Measurements from ENCODE around the gene CIBAR2.

CIBAR2 gene

DNA sequence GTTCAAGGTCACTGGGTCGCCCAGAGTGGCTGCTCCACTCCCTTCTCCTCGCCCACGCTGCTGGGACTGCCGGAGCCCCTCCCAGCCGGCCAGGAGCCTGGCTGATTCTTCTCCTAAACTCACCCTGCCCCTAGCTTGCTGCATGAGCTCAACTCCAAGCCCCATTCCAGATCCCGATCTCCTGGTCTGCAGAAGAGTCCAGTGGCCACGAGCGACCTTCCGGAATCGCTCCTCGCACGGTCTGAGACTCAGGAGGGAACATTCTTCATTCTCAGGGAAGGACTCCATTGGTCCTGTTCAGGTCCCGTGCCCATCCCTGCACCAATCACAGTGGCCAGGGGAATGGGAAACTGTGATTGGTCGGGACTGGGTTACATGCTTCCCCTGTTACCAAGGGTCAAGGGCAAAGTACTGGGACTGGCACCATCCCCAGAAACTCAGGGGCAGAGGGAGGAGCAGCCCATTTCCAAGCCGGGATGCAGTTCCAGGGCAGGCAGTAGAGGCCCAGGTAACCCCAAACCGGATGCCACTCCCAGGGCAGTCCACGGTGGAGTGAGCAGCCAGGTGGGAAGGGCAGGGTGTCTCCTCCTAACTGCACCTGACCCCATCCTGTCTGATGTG, 24.5 kb upstream of the CIBAR2 start:
- no peaks in the 10 kb centered on the region for H3K79me2 ChIP-seq (ENCODE audit: control insufficient read depth, insufficient read depth, low read length, unreplicated experiment)
- H3K27ac ChIP-seq (ENCODE audit: low read depth, low read length): no peak overlapping the region
- H3K4me3 ChIP-seq (ENCODE audit: low read depth, low read length): peak overlapping the region; percentile 19
- no peaks in the 10 kb centered on the region for H3K27me3 ChIP-seq (ENCODE audit: insufficient read depth, low read length)
- peaks cover 13% of the 10 kb centered on the region for H3K4me1 ChIP-seq (ENCODE audit: control insufficient read depth, insufficient read depth, low read length, unreplicated experiment)
- no peaks in the 10 kb centered on the region for H3K36me3 ChIP-seq (ENCODE audit: insufficient read depth, low read length)
- no peak overlapping the region for H2AFZ ChIP-seq (ENCODE audit: low read length, unreplicated experiment)

DNA sequence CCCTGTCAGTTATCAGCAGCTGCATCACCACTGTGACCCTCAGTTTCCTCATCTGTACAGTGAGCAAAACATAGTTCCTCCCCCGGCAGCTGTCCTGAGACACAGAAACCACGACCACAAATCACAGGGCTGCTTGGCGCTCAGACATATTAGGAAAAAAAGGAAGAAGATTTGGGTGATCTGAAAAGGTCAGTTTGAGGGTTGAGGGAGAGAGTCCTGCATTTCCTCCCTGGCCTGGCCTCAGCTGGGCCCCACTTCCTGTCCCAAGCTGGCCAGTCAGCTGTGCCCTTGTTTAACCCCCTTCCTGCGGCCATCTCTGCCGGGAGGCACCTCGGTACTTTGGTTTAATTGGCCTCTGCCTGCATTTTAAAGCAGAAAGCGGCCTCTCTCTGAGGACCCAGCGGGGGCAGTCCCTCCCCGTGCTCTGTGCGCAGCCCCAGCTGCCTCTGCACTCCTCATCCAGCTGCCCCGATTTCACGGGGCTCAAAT, 24.0 kb upstream of the CIBAR2 start:
- no peak overlapping the region for H3K27ac ChIP-seq (ENCODE audit: low read depth, low read length)
- H2AFZ ChIP-seq (ENCODE audit: low read length, unreplicated experiment): no peak overlapping the region
- no peaks in the 10 kb centered on the region for H3K79me2 ChIP-seq (ENCODE audit: control insufficient read depth, insufficient read depth, low read length, unreplicated experiment)
- H3K4me1 ChIP-seq (ENCODE audit: control insufficient read depth, insufficient read depth, low read length, unreplicated experiment): peaks cover 13% of the 10 kb centered on the region
- no peak overlapping the region for H3K4me3 ChIP-seq (ENCODE audit: low read depth, low read length)
- no peaks in the 10 kb centered on the region for H3K36me3 ChIP-seq (ENCODE audit: insufficient read depth, low read length)
- H3K27me3 ChIP-seq (ENCODE audit: insufficient read depth, low read length): no peaks in the 10 kb centered on the region

DNA sequence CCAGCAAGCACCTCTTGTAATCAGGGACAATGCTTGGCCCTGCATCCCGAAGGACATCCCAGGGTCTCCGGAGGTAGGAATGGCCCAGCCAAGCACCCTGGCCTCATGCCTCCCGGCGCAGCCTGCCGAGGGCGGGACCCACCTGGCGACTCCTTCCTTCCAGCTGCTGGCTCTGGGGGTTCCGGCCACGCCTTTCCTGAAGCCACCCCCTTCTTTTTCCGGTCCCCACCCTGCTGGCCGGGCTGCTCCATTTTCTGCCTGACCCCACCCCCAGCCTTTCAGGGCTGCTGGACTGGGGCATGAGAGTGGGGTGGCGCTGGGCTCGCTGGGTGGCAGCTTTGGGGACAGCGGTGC, 22.5 kb upstream of the CIBAR2 start:
- Histone ChIP-seq H3K27ac (ENCODE audit: low read depth, low read length) (no peak overlapping the region), H2AFZ (ENCODE audit: low read length, unreplicated experiment) (no peak overlapping the region), H3K4me3 (ENCODE audit: low read depth, low read length) (no peak overlapping the region), H3K36me3 (ENCODE audit: insufficient read depth, low read length) (no peaks in the 10 kb centered on the region), H3K4me1 (ENCODE audit: control insufficient read depth, insufficient read depth, low read length, unreplicated experiment) (peaks cover 23% of the 10 kb centered on the region), H3K79me2 (ENCODE audit: control insufficient read depth, insufficient read depth, low read length, unreplicated experiment) (no peaks in the 10 kb centered on the region), H3K27me3 (ENCODE audit: insufficient read depth, low read length) (no peaks in the 10 kb centered on the region)

DNA sequence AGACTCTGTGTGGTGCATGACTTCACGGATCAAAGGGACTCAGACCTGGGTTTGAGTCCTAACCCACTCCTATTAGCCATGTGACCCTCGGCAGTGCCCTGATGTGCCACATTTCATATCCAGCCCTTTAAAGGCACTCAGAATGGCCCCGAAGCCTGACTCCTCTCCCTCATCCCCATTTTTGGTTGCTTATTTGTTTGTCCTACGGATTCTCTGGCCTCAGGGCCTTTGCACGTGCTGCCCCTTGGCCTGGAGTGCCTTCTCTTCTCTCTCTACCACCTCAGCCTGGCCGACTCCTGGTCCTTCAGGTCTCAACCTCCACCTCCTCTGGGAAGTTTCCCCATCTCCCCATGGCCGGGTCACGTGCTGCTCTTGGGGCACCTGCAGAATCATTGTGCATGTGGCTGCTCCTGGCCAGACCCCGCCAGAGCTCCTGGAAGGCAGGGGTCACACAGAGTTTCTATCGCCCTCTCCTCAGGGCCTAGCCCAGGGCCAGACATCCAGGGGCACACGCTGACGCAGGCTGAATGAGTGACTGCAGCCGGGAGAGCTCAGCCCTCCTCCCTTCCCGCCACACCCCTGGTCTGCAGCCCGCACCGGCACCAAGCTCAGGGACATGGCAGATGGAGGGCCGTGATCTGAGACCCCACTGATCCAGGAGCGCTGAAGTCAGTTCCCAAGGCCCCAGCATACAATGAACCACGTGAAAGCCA, 22.0 kb upstream of the CIBAR2 start:
- Histone ChIP-seq H3K27me3 (ENCODE audit: insufficient read depth, low read length) (no peaks in the 10 kb centered on the region), H3K4me1 (ENCODE audit: control insufficient read depth, insufficient read depth, low read length, unreplicated experiment) (peaks cover 24% of the 10 kb centered on the region), H3K36me3 (ENCODE audit: insufficient read depth, low read length) (no peaks in the 10 kb centered on the region), H3K4me3 (ENCODE audit: low read depth, low read length) (no peak overlapping the region), H2AFZ (ENCODE audit: low read length, unreplicated experiment) (no peak overlapping the region), H3K27ac (ENCODE audit: low read depth, low read length) (no peak overlapping the region), H3K79me2 (ENCODE audit: control insufficient read depth, insufficient read depth, low read length, unreplicated experiment) (no peaks in the 10 kb centered on the region)

DNA sequence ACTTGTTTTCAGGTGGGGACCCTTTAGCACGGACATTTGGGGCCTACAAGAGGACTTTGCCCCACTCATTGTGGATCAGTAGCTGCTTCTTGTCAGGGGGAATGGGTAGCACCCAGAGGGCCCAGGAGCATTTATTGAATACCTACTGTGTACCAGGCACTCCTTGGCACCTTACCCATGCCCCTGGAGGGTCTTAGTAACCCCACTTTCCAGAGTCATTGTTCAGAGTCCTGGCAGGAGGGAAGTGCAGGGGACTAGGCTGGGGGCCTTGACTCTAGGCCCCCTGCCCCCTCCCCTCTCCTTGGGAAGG, 21.0 kb upstream of the CIBAR2 start:
- Histone ChIP-seq H3K4me1 (ENCODE audit: control insufficient read depth, insufficient read depth, low read length, unreplicated experiment) (peaks cover 24% of the 10 kb centered on the region), H3K4me3 (ENCODE audit: low read depth, low read length) (no peak overlapping the region), H3K79me2 (ENCODE audit: control insufficient read depth, insufficient read depth, low read length, unreplicated experiment) (no peaks in the 10 kb centered on the region), H3K27me3 (ENCODE audit: insufficient read depth, low read length) (no peaks in the 10 kb centered on the region), H3K27ac (ENCODE audit: low read depth, low read length) (no peak overlapping the region), H3K36me3 (ENCODE audit: insufficient read depth, low read length) (no peaks in the 10 kb centered on the region), H2AFZ (ENCODE audit: low read length, unreplicated experiment) (no peak overlapping the region)

DNA sequence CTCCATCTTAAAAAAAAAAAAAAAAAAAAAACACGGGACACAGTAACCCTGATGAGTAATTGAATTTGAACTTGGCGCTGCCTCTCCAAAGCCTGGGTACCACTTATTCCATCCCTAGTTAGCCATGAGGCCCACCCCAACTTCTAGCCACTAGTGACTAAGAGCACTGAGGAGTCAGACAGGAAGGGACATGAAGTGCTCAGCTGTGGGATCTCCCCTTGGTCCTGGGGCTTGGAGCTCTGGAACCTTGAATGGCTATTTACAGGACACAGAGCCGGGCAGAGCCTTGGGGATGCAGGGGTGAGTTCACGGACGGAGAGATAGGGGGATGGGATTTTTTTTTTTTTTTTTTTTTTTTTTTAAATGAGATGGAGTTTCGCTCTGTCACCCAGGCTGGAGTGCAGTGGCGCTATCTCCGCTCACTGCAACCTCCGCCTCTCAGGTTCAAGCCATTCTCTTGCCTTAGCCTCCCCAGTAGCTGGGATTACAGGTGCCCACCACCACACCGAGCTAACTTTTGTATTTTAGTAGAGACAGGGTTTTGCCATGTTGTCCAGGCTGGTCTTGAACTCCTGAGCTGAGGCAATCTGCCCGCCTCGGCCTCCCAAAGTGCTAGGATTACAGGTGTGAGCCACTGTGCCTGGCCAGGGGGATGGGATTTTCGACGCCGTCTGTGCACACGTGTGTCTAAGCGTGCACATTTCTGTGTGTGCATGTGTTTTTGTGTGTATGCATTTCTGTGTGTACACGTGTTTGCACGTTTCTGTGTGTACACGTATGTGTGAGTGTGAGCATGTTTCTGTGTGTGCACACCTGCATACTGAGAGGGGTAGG, 20.4 kb upstream of the CIBAR2 start:
- Histone ChIP-seq H2AFZ (ENCODE audit: low read length, unreplicated experiment) (no peak overlapping the region), H3K4me1 (ENCODE audit: control insufficient read depth, insufficient read depth, low read length, unreplicated experiment) (peaks cover 20% of the 10 kb centered on the region), H3K27ac (ENCODE audit: low read depth, low read length) (no peak overlapping the region), H3K27me3 (ENCODE audit: insufficient read depth, low read length) (no peaks in the 10 kb centered on the region), H3K79me2 (ENCODE audit: control insufficient read depth, insufficient read depth, low read length, unreplicated experiment) (no peaks in the 10 kb centered on the region), H3K36me3 (ENCODE audit: insufficient read depth, low read length) (no peaks in the 10 kb centered on the region), H3K4me3 (ENCODE audit: low read depth, low read length) (no peak overlapping the region)

DNA sequence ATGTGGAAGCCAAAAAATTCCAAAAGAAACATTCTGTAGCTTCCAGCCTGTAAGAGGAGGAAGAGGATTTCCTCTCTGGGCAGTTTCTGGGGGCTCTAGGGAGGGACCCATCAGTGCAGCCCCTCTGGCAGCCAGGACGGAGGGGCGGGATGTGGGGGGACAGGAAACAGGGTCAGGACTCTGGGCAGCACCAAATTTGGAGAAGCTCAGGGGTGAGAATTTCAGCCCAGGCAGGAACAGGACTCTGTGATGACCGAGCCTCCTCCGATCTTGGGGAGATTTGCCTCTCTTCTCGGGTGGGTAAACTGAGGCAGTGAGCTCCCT, 18.4 kb upstream of the CIBAR2 start:
- Histone ChIP-seq H3K36me3 (ENCODE audit: insufficient read depth, low read length) (no peaks in the 10 kb centered on the region), H3K4me1 (ENCODE audit: control insufficient read depth, insufficient read depth, low read length, unreplicated experiment) (peaks cover 22% of the 10 kb centered on the region), H3K27ac (ENCODE audit: low read depth, low read length) (no peak overlapping the region), H2AFZ (ENCODE audit: low read length, unreplicated experiment) (no peak overlapping the region), H3K79me2 (ENCODE audit: control insufficient read depth, insufficient read depth, low read length, unreplicated experiment) (no peaks in the 10 kb centered on the region), H3K4me3 (ENCODE audit: low read depth, low read length) (no peak overlapping the region), H3K27me3 (ENCODE audit: insufficient read depth, low read length) (no peaks in the 10 kb centered on the region)

DNA sequence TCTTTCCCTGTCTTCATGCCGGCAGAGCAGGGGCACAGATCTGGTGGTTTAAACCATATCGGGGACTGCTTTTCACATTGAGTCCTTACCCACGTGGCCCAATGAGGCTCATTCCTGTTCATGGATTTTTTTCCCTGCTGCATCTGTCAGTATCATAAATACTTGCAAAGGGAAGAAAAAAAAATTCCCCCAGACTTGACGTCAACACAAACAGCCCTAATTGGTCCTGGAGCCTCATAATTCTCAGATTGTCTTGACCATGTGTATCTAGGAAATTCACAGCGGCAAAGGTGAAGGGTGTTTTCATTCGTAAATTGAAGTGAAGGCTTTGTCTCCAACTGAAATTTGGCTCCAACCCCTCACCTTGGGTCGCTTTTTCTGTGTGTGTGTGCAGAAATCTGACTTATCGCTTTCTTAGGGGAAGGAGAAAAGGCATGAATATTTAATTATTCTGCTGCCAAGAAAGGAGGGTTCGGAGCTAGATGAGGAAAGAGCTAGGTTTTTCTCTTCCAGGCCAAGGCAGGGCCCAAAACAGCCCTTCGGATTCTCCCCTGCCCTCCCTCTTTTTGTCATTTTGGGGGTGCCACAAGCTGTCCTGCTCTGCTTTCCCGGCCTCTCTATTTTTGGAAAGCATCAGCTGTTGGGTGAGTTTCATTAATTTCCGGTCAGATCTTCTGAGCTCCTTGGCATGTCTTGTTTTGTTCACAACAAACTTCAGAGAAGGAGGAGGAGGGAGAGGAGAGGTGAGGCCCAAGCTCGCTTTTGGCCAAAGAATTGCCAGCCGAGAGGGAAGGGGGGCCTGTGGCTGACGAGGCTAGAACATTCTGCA, 17.8 kb upstream of the CIBAR2 start:
- no peaks in the 10 kb centered on the region for H3K36me3 ChIP-seq (ENCODE audit: insufficient read depth, low read length)
- H3K79me2 ChIP-seq (ENCODE audit: control insufficient read depth, insufficient read depth, low read length, unreplicated experiment): no peaks in the 10 kb centered on the region
- H2AFZ ChIP-seq (ENCODE audit: low read length, unreplicated experiment): peak overlapping the region; percentile 26
- no peaks in the 10 kb centered on the region for H3K27me3 ChIP-seq (ENCODE audit: insufficient read depth, low read length)
- peaks cover 22% of the 10 kb centered on the region for H3K4me1 ChIP-seq (ENCODE audit: control insufficient read depth, insufficient read depth, low read length, unreplicated experiment)
- H3K4me3 ChIP-seq (ENCODE audit: low read depth, low read length): no peak overlapping the region
- H3K27ac ChIP-seq (ENCODE audit: low read depth, low read length): no peak overlapping the region

DNA sequence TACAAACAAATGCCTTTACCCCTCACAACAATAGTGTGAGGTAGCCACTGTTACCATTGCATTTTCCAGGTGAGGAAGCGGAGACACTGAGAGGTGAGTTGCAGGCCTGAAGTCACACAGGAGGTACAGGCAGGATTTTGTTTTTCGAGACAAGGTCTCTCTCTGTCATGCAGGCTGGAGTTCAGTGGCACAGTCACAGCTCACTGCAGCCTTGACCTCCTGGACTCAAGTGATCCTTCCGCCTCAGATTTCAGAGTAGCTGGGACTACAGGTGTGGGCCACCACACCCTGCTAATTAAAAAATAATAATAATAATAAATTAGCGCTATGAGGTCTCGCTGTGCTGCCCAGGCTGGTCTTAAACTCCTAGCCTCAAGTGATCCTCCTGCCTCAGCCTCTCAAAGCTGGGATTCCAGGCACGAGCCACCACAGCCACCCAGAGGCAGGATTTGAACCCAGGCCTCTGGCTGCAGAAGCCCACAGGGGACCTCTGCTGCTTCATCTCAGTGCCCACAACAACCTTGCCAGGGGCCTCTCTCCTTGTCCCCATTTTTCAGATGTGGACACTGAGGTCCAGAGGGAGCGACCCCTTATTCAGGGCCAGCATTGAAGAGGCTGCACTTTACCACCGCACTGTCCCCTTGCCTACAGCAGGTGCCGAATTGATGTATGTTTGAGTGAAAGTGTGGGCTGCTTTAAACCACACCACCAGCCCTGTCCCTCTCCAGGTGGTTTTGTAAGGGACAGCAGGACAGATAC, 16.0 kb upstream of the CIBAR2 start:
- Histone ChIP-seq H3K36me3 (ENCODE audit: insufficient read depth, low read length) (no peaks in the 10 kb centered on the region), H3K27ac (ENCODE audit: low read depth, low read length) (no peak overlapping the region), H3K79me2 (ENCODE audit: control insufficient read depth, insufficient read depth, low read length, unreplicated experiment) (no peaks in the 10 kb centered on the region), H3K27me3 (ENCODE audit: insufficient read depth, low read length) (no peaks in the 10 kb centered on the region), H2AFZ (ENCODE audit: low read length, unreplicated experiment) (no peak overlapping the region), H3K4me3 (ENCODE audit: low read depth, low read length) (no peak overlapping the region), H3K4me1 (ENCODE audit: control insufficient read depth, insufficient read depth, low read length, unreplicated experiment) (peaks cover 36% of the 10 kb centered on the region)

DNA sequence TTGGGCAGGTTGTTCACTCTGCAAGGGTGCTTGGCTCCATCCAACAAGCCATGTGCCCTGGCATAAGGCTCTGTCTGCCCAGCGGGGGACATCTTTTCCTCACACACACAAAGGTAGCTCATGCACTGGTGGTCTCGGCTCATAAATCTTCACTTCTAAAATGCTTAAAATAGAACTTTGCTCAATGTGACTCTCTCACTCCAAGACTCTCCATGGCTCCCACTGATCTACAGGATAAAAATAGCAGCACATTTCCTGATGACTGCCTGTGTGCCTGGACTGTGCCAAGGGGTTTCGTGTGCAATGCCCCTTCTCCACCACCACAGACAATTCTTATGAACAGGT, 15.1 kb upstream of the CIBAR2 start:
- Histone ChIP-seq H3K79me2 (ENCODE audit: control insufficient read depth, insufficient read depth, low read length, unreplicated experiment) (no peaks in the 10 kb centered on the region), H3K4me3 (ENCODE audit: low read depth, low read length) (no peak overlapping the region), H3K4me1 (ENCODE audit: control insufficient read depth, insufficient read depth, low read length, unreplicated experiment) (peaks cover 36% of the 10 kb centered on the region), H3K36me3 (ENCODE audit: insufficient read depth, low read length) (no peaks in the 10 kb centered on the region), H3K27ac (ENCODE audit: low read depth, low read length) (no peak overlapping the region), H3K27me3 (ENCODE audit: insufficient read depth, low read length) (no peaks in the 10 kb centered on the region), H2AFZ (ENCODE audit: low read length, unreplicated experiment) (no peak overlapping the region)
